Fibroblast of skin of left biceps (primary cell): ENCODE data around the gene CDKAL1.
"Not testable (repeated sequence)": the region's sequence is repeated elsewhere in the genome, so short reads cannot be mapped to it uniquely, and the experiment has no call there.

ENCODE experiments used
- DNase-seq, 2 experiments: peaks; one replicate each; pipeline ENCODE4 v3.0.0-alpha.2; 2013; ENCODE audit warnings: low read depth in 2 of 2

CDKAL1 gene

DNA sequence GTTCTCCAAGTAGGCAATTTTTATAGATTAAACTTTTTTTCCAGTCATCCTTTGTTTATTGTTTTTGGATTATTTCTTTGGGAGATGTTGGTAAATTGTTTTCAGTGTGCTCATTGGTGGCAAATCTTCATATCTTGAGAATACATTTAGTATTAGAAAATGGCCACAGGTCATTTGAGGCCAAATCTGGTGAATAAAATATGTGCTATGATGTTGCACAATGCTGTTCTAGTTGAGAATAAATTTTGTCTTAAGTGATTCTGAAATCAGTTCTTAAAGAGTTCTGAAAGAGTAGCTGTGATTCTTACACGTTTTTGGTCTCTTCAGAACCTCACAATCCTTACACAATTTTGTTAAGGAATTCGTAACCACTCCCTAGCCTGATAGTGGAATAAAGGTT is 20.1 kb downstream of the CDKAL1 start:
- DNase-seq: no peak

DNA sequence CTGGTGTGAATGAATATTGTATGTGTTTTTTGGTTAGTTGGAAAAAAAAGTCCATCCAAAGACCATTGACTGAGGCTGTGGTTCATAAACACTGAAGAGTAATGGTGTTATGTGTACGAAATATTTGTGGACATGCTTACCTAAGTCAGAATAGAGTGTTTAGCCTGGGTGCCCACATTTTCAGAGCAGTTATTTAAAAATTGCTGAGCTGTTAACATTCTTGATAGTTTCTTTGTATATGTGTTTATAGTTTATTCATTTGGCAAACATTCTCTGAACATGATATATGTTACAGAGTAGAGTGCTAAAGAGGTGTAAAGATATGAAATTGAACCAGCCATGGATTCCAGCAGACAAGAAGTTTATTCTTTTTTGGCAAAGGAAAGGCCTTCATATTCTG is 20.6 kb downstream of the CDKAL1 start:
- DNase-seq: no peak

DNA sequence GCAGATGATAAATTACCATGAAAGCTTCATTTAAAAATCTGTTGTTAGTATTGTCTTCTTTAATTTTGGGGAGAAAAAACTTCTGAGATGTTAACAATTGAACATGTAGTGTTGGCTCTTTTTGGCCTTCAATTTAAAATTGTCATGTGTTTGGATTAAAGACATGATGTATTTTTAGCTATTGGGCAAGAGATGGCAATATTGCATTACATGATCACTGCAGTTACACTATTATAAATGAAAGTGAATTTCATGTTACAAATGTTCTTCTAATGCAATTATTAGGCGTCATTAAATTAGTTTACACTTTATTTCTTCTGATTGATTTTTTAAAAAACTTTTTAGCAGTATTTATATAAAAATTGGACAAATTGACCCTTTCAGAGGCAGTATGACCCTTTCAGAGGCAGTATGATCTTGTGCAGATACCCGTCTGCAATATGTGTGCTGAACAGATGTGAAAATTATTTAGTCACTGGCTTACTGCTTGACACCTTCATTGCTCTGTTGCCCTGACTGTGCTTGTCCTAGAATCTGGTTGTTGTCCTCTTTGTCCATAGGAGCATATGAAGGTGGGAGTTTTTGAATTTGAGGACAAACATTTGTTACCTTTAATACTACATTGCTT is 25.8 kb downstream of the CDKAL1 start:
- DNase-seq: no peak

DNA sequence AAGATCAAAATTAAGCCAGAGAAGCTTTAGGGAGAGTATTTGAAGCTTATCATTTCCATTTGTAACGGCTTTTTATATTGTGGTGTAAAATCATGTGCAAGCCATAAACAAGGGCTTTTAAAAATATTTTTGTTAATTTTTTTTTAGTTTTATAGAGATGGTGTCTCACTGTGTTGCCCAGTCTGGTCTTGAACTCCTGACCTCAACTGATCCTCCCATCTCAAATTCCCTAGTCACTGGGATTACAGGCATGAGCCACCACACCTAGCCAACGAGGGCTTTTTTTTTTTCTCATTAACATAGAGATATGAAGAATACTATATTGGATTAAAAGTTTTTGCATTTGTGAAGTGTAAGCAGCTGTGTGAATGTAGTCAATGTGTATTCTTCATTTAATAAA is 29.1 kb downstream of the CDKAL1 start:
- DNase-seq: no peak

DNA sequence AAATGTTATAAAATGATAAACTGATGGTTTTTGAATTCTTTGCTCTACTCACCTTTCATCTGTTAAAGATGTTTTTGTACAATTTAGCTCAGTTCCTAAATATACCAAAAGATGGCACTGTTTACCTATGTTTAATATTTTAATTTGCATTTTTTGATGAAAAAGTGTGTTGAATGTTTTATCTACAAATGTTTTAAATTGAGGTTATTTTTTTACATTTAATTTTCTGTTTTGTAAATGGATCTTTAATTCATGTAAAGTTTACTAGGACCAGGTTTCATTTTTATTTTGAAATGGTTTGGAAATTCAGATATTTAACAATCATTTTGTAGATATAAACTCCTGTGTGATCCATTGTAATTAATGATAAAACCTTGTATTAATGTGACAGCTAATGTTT is 30.0 kb downstream of the CDKAL1 start:
- no peak for DNase-seq

DNA sequence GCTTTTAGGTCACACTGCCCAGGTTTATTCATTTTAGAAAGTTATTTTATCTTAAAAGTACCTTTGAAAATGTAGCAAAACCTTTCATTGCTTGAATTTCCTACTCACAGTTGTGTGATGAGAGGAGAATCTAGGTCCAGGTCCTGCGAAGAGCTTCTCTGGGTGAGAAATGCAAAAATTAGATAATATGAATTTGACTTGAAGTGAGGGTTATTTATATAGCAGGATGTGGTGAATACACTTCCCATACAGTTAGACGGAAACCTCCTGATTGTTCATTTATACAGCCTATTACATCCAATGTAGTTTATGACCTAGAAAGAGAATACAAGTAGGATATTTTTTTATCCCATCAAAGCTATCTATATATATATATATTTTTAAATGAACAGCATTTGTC is 30.5 kb downstream of the CDKAL1 start:
- no peak for DNase-seq

DNA sequence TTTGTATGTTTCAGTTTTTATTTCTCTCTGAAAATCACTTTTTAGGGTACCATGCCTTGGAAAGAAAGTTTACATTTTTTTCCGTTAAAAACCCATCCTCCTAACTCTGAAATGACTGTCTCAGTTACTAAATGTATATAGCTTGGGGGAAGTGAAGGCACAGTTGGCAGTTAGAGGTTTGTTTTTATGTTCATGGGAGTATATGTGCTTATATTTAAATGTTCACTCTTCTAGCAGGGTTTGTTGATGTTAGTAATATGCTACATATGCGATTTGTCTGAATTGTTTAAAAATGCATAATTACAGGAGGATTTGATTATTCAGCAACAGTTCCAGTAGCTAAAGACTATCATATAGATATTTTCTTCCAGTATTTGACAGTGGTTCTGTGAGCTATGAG is 31.1 kb downstream of the CDKAL1 start:
- no peak for DNase-seq

DNA sequence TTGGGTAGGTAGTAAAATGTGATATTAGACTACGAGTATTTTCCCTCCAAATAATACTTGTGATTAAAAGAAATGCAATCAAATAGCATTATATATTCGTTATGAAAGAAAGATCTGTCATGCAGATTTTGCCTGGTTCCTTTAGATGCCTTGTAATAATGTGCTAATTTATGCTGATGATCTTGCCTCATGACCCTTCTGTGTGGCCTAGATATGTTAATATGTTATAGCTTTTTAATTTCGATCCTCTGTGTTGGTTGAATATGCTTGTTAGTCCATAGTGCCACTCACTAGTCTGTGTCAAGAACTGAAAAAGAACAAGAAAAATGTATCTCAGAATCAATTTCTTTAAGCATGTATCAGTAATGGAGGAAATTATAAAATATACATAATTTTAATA is 31.9 kb downstream of the CDKAL1 start:
- no peak for DNase-seq

DNA sequence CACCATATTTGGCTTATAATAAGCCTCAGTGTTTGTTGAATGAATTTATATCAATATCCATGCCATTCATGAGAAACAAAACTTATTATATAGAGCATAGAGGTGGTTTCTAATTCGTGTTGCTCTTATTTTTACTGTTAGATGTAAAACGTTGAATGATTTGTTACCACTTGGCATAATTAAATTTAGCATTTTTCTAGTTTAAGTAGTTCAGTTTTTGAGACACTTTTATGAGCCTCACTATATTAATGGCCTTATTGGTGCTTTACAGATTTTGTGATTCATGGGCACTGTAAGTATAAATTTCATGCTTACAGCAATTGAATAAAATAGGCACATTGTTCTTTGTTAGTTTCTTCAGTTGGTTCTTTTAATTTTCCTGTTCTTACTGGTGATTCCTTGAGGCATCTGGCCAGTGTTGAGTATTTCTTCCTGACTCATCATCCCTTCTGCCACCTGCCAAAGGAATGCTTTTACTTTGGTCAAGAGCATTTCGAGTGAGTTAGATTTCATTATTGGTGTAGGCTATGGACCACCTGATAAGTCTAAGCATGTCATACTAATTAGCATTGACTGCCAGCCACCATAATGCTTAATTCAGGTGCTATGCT is 34.8 kb downstream of the CDKAL1 start:
- DNase-seq: no peak

DNA sequence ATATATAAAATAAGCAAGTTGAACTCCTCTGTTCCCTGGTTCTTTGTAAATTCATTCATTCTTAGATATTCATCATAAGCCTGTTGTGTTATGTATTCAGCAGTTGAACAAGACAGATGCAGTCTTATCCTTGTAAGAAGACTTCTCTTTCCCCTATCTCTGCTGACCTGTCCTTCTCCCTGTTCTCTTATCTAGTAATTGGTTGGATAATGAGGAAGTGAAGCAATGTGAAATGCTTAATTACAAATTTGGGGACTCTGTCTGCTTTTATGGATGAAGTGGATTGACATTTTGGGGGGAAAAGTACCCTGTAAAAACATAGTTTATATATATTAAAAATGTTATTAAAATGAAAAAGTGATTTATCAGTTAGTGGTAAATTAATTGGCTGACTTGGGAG is 37.0 kb downstream of the CDKAL1 start:
- DNase-seq: no peak

DNA sequence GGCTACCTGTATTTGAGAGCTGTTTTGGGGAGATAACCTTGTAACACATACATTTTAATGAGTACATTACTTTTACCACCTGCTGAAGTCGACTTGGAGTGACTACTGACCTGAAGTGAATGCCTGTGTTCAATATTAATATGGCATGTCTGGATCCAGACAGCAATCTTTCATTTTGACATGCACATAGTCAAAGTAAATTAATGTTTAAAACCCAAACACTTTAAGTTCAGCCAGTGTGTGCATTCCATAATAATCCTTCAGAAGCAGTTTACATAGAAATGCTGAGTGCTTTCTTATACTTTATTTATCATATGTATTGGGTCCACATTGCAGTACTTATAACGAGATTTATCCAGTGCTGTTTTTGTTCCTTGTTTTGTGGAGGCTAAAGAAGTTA is 38.0 kb downstream of the CDKAL1 start:
- no peak for DNase-seq

DNA sequence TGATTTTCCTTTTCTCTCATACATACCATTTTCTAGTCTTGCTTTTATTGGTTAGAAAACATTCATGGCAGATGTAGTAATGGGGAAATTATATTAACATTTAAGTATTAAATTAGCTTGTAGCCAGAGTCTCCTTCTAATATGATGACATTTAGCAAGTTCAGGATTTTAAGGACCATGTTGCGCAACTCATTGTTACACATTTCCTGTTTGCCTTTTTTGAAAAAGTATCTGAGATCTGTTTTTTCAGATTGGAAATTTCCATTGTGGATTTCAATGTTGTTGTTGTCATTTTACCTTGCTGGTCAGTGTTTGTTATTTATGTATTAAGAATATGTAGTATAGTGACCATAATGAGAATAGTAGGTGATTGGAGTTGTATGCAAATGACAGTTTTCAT is 38.7 kb downstream of the CDKAL1 start:
- DNase-seq: peak in 1 of 2 experiments; percentile 16

DNA sequence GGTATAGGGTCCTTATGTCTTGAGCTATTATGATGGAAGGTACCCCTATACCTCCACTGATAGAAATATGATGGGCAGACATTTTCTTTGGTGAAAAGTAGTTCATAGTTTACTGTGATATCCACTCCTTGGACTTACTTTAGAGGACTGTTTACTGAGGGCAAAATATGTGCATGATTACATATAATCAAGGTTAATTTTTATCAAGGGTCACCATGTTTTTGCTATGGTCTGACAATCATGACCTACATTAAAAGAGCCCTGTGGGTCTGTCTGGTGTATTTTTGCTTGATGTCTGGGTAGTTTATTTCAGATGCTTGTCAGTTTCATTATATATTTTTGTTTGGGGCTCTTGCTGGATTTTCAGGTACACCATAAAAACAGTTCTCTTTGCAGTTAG is 40.1 kb downstream of the CDKAL1 start:
- no peak for DNase-seq

DNA sequence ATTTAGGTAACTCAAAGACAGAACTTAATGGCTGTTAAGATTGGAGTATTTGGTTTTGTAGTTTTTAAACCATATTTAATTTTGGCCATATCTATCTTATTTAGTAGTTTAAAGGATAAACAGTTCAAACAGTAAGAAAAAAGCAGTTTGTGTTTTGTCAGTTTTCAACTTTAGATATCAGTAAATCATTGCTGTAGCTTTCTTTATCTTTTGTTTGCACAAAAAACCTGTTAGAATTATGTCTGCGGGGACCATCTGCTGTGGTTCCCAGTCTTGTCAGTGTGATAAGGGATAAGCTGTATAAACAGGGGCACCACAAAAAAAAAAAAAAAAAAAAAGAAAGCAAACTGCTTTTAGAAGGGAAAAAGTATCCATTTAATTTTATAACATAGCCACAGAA is 40.9 kb downstream of the CDKAL1 start:
- DNase-seq: no peak

DNA sequence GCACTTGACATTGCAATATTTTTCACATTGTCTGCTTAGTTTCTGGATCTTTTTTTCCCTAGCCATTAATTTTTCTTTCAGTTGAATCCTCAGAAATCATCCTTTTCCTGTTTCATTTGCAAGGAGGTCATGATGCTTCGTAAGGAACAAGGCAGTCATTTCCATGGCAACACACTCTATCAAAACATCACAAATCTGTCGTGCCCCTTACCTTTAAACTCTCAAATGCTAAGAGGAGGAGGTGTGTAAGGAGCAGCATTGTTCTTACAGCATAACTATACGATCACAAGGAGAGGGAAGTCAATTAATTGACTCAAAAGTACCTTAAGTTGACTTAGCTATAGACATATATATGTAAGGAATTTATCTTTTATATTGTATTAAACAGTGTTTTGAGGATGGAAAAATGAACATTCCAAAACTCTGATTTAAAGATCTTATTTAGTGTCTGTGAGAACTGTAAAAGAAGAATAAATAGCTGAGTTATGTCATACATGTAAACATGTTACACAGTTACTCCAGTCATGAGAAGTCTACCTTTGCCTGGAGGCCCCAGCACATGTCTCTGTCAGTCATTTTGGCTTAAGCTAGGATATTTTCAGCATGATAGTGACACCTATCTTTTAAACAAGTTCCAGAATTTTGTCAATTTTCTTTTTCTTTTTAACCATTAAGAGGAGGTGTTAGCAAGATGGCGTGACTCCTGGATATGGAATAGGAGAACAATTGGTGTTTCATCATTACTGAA is 41.6 kb downstream of the CDKAL1 start:
- DNase-seq: no peak

DNA sequence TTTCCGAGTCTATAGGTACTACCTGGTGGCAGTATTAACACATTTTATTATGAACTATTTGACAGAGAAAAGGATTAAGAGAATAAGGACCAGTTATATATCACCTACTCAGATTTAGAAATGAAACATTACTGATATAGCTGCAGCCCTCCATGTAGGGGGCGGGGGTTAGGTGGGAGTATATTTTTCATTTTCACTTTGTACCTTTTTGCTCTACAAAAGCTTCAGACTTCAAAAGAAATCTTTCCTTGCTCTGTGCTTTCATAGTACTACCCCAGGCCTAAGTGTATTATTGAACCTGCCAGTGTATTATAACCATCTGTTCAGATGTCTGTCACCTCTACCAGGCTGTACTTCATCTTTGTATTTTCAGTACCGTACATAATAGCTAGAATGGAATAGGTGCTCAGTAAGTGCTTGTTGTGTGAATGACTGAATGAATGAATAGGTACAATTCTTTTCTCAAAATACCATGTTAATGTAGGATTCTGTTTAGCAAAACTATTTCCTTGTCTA is 43.0 kb downstream of the CDKAL1 start:
- no peak for DNase-seq

DNA sequence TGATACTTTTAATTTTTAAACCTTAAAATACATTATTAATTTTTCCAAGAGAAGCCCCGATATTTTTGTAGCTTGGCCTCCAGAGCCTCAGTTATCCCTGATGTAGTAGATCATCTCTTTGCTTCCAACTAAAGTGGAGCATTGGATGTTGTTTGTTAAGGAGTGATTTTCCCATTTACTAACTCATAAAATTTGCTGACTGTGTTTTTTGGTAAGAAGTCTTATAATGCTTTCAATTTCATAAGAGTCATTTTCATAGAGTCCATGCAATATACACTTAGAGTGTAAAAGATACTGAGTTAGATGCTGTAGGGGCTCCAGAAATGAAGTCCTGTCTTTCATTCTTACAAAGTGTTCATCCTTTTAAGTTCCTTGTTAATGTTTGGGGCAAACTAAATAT is 46.8 kb downstream of the CDKAL1 start:
- DNase-seq: no peak

DNA sequence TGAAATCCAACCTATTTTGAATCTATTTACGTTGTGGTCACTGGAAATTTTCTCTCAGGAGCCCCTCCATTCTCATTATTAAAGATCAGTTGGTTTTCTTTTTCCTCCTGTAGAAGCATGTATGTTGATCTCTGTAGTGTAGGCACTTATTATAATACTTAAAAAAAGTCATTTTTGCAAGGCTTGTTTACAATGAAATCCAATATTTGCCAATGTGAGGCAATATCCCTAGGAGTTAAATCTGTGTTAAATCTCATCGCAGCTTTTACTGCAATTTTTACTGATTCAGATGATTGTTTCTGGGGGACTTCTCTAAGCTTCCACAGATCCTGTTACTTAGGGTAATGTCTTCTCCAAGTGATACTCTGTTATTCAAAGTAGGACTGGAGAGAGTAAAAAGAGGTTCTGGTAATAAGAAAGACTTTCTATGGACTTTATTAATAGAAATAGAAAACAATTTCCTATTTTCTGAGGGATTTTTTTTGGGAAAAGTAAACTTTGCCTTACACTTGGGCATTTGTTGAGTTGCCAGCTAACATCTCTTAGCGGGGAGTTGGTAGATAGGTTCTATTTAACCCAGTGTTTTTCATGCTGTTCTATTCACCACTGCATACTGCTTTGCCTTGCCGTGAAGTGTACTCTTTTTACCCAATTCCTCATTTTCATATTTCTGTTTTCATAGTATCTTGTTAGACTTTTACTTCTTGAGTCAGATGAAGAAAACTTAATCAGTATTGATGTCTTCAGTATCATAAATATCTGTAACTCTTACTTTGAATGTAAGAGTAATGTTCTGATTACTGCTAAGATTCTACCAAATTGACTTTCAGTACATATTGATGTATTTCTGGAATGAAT is 48.6 kb downstream of the CDKAL1 start:
- no peak for DNase-seq

DNA sequence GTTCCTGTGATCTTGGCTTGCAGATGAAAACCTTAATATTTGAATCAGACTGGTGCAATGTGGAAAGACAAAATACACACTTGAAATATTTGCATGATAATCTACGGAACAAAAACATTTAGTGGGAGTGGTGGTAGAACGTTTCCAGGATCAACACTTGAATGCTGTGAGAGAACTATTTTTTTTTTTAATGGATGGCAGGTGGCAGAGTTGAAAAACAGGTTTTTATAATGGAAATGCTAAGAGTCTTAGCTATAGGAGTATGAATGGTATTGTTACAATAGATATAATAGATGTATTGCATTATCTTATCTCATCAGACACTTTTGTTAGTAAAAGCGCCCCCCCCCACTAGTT is 49.2 kb downstream of the CDKAL1 start:
- DNase-seq: no peak

DNA sequence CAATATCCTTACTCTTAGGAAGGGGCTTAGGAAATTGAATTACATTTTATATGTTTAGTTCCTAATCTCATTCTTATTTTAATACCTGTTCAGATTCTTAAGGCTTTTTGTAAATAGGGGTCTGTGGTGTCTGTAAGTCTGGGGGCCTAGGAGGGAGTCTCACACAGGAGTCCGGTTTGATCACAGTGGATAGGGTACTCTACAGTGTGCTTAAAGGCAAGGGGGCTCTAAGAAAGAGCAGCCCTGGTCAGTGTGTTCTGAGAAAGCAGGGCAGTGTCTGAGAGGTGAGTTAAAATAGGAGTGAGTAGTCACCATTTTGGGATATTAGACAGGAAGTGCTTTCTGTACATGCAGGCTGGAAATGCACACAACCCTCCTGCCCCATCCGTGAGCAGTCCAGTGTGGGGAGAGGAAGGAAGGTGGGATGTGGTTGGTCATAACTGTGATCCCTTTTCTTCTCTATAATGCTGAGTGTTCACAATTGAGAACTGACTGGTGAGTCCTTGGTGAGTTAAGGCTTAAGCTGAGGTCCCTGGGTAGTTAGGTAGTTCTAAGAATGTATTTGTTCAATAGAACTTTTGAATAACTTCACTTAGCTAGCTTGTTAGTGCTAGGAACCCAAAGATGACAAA is 50.0 kb downstream of the CDKAL1 start:
- no peak for DNase-seq

DNA sequence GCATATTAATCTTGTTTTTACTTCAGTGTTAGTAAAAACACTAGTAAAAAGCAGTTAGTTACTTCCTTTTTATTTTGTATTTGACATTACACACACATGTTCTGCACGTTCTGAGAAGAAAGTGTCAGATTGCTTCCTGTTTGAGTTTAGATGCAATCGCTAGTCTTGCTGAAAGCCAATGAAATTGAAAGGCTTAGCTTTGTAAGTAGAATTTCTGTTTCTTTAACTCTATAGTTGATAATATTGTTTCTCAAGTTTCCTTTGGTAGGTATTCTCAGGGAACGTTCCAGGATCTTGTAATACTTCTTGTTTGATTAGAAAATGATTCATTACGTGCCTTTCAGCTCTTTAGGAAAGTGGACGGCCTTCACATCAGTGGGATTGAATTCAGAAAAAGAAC is 55.0 kb downstream of the CDKAL1 start:
- no peak for DNase-seq

DNA sequence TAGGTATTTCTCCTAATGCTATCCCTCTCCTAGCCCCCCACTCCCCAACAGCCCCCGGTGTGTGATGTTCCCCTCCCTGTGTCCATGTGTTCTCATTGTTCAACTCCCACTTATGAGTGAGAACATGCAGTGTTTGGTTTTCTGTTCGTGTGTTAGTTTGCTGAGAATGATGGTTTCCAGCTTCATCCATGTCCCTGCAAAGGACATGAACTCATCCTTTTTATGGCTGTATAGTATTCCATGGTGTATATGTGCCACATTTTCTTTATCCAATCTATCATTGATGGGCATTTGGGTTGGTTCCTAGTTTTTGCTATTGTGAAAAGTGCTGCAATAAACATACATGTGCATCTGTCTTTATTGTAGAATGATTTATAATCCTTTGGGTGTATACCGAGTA is 56.2 kb downstream of the CDKAL1 start:
- DNase-seq: not testable (repeated sequence)
